CMK (cell line): ENCODE data around the gene TEC.
"Not testable (repeated sequence)": the region's sequence is repeated elsewhere in the genome, so short reads cannot be mapped to it uniquely, and the experiment has no call there.

ENCODE experiments used
- DNase-seq: peaks from one replicate; pipeline ENCODE4 v3.0.0-alpha.2; 2010; ENCODE audit warnings: low read depth

Gene TEC

GRCh38 chr4:48195853-48196252 lies 73.8 kb downstream of the TEC start:
- DNase-seq, result no peak

- no peak for DNase-seq
Observed at GRCh38 chr4:48195374-48195773, 74.3 kb downstream of the TEC start.

- no peak for DNase-seq
Observed at GRCh38 chr4:48194971-48195370, 74.7 kb downstream of the TEC start.

- no peak for DNase-seq
Observed at GRCh38 chr4:48193921-48194468, 75.6 kb downstream of the TEC start.

DNA sequence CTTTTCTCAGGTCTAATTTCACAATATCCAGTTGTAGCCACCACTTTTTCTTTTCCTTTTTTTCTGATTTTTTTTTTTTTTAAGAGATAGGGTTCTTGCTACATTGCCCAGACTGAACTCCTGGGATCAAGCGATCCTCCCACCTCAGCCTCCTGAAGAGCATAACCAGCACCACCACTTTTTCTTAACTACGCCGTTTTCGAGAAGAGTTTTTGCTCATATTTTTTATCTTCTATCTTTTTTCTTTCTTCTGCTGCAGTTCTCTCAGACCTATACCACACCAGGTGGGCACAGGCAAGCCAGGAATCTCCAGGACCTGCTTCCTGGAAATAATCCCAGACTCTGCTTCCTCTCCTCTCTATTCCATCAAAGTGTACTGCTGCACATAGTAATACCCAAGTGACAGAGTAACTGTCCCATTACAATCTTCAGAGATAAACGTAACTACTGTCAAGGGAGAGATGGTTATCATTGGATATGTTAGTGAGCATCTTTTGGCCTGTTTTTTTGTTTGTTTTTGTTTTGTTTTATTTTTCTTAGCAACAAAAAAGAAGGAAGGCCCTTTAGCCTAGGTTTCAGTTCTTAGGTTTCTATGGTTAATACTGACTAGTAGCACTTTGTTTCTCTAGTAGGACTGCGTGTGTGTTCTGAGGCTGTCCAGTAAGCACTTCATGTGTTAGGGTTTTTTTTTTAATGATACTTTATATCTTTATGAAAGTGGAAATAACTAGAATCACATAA lies 76.4 kb downstream of the TEC start:
- no peak for DNase-seq

- DNase-seq, result no peak
Observed at GRCh38 chr4:48191758-48192157, 77.9 kb downstream of the TEC start.

DNA sequence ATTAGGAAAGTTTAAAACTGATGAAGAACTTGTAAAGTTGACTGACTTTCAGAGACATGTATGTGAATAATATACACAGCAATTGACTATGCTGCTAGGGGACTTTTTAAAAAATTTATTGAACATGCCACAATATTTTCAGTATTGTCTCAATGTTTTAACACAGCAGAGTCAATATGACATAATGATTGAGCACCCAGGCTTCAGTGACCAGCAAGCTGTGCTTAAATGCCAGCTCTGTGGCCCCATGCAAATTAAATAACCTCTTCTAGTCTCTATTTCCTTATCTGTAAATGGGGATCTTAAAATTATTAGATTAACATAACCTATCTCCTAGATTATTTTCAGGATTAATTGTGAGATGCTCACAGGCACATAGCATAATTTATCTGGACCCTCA lies 78.8 kb downstream of the TEC start:
- no peak for DNase-seq

DNA sequence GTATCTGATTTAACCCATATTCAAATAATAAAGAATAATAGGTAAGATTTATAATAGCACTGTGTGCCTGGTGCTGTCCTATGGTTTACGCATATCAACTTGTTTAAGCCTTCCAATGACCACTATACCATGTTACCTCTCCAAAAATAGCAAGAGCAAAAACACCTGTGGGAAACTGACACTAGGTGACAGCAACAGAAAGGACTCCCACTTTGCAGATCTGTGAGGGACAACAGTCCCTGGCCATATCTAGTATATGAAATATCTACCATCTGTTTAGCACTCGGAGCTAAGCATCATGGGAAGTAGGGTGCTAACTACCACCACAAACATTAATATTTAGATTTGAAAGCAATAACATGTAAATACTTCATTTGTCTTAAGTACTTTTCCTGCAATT lies 79.9 kb downstream of the TEC start:
- no peak for DNase-seq

DNA sequence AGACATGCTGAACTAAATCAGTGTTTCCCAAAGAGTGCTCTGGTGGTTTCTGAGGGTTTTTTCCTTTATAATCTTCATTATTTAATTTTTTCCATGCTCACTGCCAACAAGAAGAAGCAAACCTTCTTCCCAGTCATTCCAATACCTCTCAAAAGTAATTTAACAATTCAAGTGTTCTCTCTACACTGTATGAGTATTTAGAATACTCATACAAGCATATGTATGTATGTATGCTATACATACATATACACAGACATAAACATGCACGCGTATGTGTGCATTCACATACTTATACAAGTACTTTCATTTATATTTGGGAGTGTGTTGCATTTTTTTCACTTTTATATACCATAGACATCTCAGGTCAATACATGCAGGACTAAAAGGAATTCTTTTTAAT lies 81.2 kb downstream of the TEC start:
- no peak for DNase-seq

- peak; percentile 72 for DNase-seq
Observed at GRCh38 chr4:48187813-48188212, 81.8 kb downstream of the TEC start.

DNA sequence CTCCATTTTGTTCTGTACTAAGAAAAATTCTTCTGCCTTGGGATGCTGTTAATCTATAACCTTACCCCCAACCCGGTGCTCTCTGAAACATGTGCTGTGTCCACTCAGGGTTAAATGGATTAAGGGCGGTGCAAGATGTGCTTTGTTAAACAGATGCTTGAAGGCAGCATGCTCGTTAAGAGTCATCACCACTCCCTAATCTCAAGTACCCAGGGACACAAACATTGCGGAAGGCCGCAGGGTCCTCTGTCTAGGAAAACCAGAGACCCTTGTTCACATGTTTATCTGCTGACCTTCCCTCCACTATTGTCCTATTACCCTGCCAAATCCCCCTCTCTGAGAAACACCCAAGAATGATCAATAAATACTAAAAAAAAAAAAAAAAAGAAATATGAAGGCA lies 82.6 kb downstream of the TEC start:
- DNase-seq, result not testable (repeated sequence)

GRCh38 chr4:48186394-48186793 lies 83.2 kb downstream of the TEC start:
- DNase-seq, result not testable (repeated sequence)

GRCh38 chr4:48184882-48185281 lies 84.8 kb downstream of the TEC start:
- no peak for DNase-seq

DNA sequence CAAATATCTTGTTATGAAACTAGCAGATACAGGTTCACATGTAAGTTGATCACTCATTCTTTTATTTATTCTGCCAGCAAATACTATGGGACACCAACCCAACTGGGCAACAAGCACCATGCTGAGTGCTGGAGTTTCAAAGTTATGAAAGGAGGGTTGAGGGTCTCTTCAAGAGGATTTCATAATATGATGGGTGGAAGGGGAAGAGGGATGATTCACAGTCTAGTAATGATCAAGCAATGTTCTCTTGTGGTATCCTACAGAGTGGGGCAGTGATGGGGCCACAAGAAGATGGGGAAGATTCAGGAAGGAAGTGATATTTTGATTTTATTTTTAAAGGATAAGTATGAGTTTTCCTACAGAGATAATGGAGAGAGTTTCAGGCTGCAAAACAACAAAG lies 89.4 kb downstream of the TEC start:
- DNase-seq, result no peak

DNA sequence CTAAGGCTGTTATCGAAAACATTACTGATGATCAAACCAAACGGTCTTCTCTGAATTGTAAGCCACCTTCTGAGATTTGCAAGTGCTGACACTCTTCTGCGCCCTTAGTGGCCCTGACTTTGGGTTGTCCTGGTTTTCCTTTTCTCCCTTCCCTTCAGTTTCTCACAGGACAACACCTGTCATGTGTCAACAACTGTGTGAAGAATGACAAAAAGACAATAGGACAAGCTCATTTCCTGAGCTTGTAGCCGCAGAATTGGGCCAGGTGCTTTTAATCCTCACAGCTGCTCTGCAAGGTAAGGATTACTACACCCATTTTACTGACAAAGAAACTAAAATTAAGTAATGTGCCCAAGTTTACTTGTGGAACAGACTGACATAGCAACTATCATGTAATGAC lies 90.7 kb downstream of the TEC start:
- DNase-seq, result no peak

GRCh38 chr4:48175806-48176205 lies 93.8 kb downstream of the TEC start:
- DNase-seq, result no peak

- no peak for DNase-seq
Observed at GRCh38 chr4:48175328-48175727, 94.3 kb downstream of the TEC start.

GRCh38 chr4:48173056-48173991 lies 96.3 kb downstream of the TEC start:
- DNase-seq, result no peak

GRCh38 chr4:48172651-48173050 lies 97.0 kb downstream of the TEC start:
- DNase-seq, result no peak

GRCh38 chr4:48169636-48170035 lies 100.0 kb downstream of the TEC start:
- DNase-seq, result no peak

DNA sequence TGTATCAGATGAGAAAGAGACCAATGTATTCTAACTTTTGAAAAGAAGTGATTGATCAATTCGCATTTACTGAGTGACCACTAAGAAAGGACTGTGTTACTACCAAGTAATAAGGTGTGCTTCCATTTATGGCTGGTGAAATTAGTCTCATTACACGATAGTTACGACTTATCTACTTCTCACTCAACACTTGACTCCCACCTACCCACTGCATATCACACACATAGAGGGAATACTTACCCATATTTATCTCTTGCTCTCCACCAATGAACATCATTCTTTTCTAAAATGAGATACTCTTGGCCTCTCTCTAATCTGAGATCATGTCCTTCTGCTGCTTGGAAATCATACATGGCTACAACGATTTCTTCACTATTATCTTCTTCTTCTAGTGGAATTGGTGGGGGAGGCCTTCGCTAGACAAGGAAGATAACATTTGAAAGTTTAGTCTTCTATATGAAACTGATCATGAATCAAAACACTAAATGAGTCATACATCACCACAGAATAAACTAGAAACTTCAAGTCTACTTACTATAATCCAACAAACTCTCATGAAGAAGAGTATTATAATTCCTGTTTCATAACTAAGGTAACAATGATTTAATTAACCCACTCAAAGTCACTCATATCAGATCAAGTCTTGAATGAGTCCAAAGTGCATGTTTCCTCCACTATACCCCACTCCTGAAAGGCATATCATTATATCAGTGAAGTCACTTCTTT lies 101.9 kb downstream of the TEC start:
- DNase-seq, result no peak

- not testable (repeated sequence) for DNase-seq
Observed at GRCh38 chr4:48164561-48164960, 105.1 kb downstream of the TEC start.
